ENCODE measurements around the gene CBR4. TPM values are rescaled to one million over a fixed set of nuclear protein-coding genes. Genes with fewer than 3 reads are reported as not detected.
A peak's percentile ranks its signal among the peaks of the same experiment; 100 is the strongest.

Gene CBR4
- polyA plus RNA-seq: 1 to 10 TPM; 4.6 to 8.5 (median 5.4) TPM

DNA sequence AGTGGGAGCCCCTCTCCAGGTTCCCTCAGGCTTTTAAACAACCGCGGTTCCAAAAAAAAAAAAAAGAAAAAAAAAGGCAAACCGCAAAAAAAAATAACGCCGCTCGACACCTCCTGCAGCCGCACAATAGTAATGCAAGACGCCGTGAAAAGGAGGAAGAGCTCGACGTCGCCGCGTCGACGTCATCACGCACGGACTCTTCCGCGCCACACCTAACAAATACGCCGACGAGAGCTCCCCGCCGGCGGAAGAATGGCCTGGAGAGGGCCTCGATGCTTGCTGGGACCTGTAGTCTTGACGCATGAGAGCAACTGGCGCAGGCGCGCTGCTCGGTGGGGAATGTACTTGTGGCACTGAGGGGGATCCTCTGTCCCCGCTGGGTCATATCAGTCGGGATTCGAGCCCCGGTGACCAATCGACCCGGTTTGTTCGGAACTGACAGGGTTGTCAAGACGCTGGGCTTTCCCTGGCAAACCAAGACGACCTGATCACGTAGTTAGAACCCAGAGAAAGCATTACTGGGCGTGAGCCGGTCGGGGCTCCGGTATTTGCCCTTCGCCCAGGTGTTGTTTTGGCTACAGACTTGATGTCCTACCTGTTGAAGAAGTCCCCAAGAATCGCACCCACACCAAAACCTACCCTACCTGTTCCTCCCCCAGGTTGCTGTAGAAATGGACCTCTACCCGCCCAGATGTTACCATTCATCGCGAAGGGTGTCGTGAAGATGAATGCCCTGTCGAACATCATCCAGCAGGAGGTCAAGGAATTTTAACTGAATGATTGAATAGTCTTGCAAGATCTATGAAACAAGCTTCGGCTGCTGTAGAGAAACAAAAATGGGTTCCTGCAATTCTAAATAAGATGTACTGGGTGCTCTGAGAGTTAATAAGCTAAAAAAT is at the start of gene CBR4:
Gene CBR4, minus strand, starts transcription at position 131 of the 899 bp plus-strand sequence. CDS start 166 bp downstream, outside the sequence.
- WGBS, 3 donors: 0 to 1% (median 1%) methylated on average over 54 of the region's 54 CpGs
- peak within 1 kb of the TSS; percentile 78 for H3K27ac ChIP-seq (ENCODE audit: low read depth, low read length)

DNA sequence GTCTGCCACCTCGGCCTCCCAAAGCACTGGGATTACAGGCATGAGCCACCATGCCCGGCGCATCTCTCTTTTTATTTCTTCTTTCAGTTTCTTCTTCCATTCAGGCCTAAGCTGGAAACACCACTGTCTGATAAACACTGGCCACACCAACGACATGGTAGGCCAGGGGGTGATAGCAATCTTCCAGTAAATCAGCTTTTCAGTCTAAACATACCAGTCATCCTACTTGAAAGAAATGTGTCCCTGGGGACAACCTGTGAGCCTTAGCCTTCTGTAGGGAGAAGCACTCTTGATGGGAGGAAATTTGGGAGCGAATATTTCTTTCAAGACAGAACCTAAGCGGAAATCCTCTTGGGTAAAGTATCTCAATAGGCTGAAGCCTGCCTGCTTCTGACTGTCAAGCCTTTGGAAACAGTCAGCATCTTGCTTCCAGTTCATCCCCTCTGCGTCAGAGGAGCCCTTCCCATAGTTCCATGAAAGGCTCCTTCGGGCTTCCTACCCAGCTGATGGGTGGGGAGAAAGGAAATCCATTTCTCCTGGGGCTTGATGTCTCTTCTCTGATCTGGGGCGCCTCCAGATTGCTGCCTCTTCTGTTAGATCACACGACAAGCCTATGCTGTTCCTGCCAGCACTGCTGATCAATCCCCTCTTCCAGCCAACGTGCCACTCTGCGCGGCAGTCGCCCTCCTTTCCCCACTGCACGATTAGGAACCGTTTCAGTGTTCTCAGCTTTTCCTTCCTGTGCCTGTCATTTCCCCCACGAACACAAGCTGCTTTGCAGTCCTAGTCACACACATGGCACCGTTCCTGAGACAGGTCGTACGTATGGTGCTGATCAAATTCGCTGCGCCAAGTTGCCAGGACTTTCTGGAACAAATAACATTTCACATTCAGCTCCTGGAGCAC is 49.5 kb upstream of the CBR4 start:
- WGBS, 3 donors: 39 to 70% (median 48%) methylated on average over 22 of the region's 22 CpGs
- peak overlapping the region; percentile 42 for H3K27ac ChIP-seq (ENCODE audit: low read depth, low read length)

DNA sequence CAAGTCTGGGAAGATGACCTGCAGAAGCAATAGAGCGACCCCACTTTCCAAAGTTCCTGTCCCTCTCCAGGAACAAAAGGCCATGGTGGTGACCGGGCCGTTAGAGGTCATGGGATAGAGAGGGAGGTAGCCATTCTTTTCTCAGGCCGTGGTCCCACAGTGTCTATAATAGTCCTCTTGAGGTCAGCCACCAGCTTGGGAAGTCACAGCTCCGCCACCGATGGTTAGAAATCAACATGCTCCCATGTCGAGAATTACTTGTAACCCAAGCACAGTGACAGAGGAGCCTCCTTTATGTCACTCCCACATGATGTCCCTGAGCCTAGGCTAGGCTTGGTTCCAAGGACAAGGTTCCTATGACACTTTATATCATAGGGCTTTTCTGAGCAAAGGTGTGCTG is 48.3 kb upstream of the CBR4 start:
- 86 to 95% (median 87%) methylated on average over 7 of the region's 7 CpGs for WGBS, 3 donors
- H3K27ac ChIP-seq (ENCODE audit: low read depth, low read length): no peak overlapping the region

DNA sequence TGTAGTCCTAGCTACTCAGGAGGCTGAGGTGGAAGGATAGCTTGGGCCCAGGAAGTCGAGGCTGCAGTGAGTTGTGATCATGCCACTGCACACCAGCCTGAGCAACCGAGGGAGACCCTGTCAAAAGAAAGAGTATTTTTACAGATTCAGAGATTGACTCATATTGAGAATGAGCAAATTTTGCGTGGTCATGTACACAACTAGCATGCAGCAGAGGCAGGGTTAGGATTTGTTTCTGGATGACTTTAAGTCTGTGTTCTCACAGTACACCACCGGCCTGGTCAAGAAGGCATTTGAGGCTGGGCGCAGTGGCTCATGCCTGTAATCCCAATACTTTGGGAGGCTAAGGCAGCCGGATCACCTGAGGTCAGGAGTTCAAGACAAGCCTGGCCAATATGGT is 44.8 kb upstream of the CBR4 start:
- 91 to 95% (median 94%) methylated on average over 6 of the region's 6 CpGs for WGBS, 3 donors
- no peak overlapping the region for H3K27ac ChIP-seq (ENCODE audit: low read depth, low read length)

DNA sequence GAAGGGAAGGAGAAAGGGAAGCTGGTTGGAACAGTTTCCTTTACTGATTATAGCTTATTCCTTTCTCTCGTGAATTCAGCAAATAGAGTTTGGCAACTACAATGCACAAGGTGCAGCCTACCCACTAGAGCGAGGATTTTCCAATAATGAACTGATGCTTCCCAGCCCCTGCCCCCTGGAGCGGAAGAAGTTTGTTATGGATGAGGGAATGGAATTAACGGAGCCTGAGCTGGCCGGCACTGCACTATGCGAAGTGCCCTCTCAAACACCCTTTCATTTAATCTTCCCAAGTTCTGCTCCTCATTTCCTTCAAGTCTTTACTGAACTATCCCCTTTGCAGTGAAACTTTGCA is 42.5 kb upstream of the CBR4 start:
- H3K27ac ChIP-seq (ENCODE audit: low read depth, low read length): no peak overlapping the region
- WGBS, 3 donors: 59 to 79% (median 61%) methylated on average over 6 of the region's 6 CpGs

DNA sequence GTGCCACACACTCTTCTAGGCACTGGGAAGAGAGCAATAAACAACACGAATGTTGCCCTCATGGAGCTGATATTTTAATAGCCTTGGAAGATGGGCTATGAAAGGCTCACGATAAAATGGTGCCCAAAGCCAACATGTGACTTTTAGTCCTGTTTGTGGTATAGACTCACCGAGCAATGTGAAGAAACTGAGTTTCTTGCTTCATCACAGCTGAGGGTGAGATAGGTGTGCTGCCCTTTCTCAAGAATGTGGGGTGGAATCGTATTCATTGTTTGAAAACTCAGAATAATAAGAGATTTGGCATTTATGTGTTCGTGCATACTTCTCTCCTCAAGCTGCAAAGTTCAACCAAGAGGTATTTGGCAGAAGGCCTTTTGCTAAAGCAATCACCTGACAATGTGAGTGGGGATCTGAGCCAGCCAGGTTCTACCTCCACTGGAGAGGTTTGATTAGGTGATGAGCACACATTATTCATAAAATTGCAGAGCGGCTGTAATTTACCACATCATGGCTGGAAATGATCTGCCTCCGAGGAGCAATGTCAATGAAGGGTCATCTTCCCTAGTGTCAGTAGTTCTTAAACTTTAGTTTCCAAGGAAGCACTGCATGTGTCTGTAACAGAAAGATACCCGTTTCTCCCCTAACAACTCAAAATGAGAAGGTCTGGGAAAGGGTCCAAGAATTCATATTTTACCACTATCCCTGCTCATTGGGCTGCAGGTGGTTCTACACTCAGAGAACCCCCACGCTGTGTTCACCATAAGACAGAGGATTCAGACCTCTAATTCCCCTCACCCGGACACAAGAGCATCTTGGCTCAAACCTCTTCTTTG is 41.9 kb upstream of the CBR4 start:
- WGBS, 3 donors: 59 to 70% (median 70%) methylated on average over 10 of the region's 10 CpGs
- H3K27ac ChIP-seq (ENCODE audit: low read depth, low read length): no peak overlapping the region

DNA sequence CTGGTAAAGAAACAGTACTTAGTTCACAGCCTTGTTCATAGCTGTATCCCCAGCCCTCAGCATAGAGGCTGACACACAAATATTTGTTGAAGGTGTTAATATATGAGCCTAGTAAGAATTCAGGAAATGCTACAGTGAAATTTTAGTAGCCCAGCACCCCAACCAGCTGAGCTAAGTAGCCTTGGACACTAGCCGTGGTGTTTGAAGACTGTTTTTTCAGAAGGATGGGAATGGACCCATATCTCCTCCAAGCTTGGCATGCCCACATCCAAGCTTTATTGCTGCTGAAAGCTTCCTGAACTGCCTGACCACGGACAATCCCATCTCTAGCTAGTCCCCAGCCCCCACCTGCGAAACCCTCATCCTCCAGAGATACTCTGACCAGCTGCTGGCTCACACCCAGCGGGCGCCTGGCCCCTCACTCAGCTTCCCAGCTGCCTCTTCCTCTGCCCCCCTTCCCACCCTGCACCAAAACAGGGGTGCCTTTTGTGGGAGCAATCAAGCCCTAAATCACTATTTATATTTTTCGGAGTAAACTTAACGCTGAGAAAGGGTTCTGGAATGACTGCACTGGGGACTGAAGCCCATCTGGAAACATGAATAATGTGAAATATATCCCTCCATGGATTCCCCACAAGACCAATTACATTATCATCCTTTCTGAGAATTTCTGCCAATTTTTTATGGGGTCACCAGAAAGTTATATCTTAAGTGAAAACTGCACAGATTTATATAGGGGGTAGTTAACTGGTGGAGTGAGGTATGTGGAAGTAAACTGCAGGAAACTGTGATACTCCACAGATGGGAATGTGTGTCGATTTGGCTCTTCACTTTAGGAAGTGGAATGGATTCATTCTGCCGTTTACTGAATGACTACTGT is 41.1 kb upstream of the CBR4 start:
- WGBS, 3 donors: 58 to 82% (median 66%) methylated on average over 9 of the region's 9 CpGs
- H3K27ac ChIP-seq (ENCODE audit: low read depth, low read length): no peak overlapping the region

DNA sequence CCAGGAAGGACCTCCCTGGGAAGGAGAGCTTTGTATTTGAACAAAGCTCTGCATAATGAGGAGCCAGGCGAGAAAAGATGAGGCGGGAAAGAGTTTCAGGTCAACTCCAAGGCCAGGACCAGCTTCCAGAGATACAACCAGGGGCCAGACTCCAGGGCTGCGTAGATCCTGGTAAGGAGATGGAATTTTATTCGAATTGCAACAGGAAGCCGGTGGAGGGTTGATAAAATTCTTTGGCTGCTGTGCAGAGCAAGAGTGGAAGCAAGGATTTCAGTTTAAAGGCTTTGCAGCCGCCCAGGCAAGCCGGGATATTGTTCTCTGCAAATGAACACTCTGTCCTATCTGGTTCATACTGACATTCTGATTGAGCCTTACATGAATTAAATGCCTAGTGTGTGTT is 40.2 kb upstream of the CBR4 start:
- 37 to 65% (median 55%) methylated on average over 7 of the region's 7 CpGs for WGBS, 3 donors
- no peak overlapping the region for H3K27ac ChIP-seq (ENCODE audit: low read depth, low read length)

DNA sequence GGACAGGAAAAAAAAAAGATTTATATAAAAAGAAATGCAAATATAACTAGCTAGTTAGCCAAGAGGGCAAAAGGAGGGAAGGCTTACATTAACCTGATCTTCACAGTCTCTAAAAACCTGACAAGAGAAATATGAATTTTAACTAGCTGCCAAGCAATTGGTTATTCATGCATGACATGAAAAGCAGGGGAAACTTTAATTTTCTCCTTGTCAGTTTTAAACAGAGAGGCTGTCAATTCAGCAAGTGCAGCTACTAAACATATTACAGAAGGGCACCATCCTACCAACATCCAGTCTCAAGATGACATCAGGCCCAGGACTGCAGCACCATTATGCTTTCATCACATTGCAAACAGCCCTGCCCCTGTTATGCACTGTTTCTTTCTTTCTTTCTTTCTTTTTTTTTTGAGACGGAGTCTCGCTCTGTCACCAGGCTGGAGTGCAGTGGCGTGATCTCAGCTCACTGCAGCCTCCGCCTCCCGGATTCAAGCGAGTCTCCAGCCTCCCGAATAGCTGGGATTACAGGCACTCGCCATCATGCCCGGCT is 38.9 kb upstream of the CBR4 start:
- H3K27ac ChIP-seq (ENCODE audit: low read depth, low read length): no peak overlapping the region
- 96 to 99% (median 98%) methylated on average over 9 of the region's 9 CpGs for WGBS, 3 donors

DNA sequence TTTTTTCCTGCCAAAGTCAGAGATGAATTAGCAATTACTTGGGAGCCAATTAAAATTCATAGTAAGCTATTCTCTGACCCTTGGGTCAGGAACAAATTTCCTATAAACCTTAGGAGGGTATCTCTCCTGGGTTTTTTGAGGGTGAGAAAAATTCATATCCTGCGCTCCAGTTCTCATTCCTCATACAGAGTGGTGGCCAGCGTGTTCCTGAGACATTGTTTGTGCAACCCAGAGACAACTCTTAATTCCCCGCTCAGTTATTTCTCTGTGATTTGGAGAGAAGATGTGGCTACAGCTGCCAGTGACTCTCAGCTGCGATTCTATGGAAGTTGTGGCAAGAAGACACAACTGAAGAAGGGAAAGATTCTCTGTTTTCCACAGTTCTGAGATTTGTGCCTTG is 37.9 kb upstream of the CBR4 start:
- H3K27ac ChIP-seq (ENCODE audit: low read depth, low read length): no peak overlapping the region
- 64 to 86% (median 65%) methylated on average over 4 of the region's 4 CpGs for WGBS, 3 donors

DNA sequence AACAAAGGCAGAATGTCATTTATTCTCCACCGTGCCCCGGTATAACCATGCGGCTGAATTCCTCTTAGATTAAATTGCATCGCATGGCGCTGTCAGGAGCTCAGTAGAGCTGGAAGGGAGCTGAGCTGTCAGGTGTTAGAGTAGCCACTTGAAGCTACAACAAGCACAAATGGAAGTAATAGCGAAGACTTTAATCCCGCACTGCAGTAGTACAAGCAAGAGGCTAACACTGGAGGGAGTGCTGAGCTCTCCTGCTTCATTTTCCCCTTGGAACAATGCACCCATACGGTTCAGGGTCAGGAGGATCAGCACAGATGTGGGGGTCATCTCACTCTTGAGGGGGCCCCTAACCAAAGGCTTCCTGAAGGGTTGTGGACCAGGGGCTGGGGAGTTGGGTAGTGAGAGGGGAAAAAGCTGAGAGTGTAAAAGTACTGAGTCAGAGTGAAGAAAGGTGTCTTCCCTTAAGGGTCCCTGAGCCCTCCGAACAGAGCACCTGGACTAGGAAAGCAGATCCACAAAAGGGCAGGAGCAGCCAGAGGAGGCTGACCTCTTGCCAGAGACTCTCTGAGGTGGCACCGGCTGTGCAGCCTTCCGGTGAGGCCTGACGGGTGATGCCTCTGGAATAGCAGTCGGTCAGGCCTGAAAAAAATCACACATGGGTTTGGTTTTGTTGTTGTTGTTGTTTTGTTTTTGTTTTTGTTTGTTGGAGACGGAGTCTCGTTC is 36.0 kb upstream of the CBR4 start:
- no peak overlapping the region for H3K27ac ChIP-seq (ENCODE audit: low read depth, low read length)
- WGBS, 3 donors: 75 to 80% (median 79%) methylated on average over 15 of the region's 15 CpGs

DNA sequence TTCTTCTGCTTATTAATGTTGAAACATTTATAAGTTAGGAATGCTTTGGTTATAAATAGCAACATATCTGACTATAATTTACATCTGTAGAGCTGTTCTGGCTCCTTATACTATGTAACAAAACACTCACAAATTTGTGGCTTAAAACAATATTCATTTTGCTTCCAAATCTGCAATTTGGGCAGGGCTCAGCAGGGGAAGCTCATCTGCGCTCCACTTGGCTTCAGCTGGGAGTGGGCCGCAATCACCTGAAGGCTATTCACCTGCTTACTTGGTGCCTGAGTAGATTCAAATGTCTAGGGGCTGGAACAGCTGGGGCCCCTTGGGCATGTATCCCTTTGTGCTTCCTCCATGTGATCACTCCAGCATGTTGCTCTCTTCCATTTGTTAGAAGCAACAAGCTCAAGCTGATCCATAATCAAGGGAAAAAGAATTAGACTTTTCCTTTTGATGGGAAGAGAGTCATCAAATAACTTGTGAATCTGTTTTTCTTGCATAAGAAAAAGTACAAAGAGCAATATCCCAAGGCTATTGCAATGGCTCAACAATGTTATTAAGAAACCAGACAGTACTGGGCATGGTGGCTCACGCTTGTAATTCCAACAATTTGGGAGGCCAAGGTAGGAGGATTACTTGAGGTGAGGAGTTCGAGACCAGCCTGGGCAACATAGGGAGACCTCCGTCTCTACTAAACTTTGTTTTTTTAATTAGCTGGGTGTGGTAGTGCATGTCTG is 34.8 kb upstream of the CBR4 start:
- 89 to 96% (median 96%) methylated on average over 5 of the region's 5 CpGs for WGBS, 3 donors
- no peak overlapping the region for H3K27ac ChIP-seq (ENCODE audit: low read depth, low read length)

DNA sequence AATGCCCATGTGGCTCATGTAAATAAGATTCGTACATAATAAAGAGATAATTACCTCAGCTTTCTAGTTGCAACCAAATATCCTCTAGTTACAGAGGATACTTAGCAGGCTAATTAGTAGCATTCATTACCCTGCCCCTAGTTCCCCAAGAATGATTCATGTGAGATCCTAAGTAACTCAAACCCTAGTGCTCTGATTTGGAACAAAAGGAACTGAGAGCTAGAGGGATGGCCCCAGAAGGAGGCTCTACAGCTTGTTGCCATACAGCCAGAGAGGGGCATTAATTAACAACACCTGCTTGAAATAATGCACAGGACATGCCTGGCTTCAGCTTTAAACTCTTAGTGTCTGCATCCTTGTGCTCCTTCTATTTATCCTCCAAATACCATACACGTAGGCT is 32.6 kb upstream of the CBR4 start:
- 87 to 94% (median 93%) methylated on average over 2 of the region's 2 CpGs for WGBS, 3 donors

DNA sequence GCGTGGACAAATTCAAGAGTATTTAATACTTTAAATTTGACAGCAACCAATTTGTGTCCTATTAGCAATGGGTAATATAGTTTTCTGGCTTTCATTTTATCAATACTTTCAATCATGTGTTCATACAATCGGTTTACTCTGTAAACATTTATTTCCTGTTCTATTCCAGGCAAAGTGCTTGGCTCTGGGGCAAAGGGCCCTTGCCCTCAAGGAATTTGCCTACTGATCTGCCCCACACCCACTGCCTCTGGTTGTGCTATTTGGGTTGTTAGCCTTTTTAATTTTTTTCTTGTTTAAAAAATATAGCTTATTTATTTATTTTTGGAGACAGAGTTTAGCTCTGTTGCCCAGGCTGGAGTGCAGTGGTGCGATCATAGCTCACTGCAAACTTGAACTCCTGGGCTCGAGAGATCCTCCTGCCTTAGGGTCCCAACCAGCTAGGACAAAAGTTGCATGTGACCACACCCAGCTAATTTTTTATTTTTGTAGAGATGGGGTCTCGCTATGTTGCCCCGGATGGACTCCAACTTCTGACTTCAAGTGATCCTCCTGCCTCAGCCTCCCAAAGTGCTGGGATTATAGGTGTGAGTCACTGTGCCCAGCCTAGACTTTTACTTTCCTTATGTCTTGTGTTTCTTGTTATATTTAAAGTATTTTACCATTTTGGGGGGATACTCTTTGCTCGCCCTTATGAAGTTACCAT is 30.7 kb upstream of the CBR4 start:
- H3K27ac ChIP-seq (ENCODE audit: low read depth, low read length): no peak overlapping the region
- WGBS, 3 donors: 87 to 92% (median 89%) methylated on average over 7 of the region's 7 CpGs

More for the DNA sequence above, 32.6 kb upstream of the CBR4 start:
- H3K27ac ChIP-seq (ENCODE audit: low read depth, low read length): no peak overlapping the region

DNA sequence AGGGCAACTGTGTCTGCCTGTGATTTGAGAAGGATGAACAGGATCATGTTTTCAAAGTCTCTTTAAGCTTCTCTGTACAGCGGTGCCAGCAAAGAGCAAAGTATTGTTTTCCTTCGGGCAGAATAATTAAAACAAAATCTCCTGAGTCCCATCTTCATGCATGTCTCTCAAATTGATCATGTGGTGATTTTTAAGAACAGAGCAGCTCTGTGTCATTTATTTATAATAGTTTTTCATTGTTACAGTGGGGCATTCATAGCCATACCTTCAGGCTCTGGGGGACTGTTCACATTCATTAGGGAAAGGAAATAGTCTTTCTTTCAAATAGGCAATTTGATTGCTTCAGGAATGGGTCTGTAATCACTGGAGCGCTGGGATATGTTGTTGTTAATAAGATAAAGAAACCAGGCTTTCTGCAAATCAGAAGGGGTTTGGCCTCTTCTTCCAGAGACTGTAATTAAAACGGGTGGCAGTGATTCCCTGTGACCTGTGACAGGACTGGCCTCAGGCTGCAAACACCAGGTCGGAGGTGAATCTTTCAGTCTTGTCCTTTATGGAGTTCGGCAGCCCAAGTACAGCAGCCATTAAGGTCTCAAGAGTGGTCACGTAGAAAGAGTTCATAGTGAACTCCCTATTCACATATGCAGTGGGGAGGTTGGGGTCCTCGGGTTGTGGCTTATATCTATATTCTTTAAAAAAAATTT is 29.3 kb upstream of the CBR4 start:
- WGBS, 3 donors: 80 to 91% (median 84%) methylated on average over 8 of the region's 8 CpGs
- H3K27ac ChIP-seq (ENCODE audit: low read depth, low read length): no peak overlapping the region

All from adipose tissue (tissue), 3 donors.